ENCODE data around the gene NDUFAF8.

Gene NDUFAF8

DNA sequence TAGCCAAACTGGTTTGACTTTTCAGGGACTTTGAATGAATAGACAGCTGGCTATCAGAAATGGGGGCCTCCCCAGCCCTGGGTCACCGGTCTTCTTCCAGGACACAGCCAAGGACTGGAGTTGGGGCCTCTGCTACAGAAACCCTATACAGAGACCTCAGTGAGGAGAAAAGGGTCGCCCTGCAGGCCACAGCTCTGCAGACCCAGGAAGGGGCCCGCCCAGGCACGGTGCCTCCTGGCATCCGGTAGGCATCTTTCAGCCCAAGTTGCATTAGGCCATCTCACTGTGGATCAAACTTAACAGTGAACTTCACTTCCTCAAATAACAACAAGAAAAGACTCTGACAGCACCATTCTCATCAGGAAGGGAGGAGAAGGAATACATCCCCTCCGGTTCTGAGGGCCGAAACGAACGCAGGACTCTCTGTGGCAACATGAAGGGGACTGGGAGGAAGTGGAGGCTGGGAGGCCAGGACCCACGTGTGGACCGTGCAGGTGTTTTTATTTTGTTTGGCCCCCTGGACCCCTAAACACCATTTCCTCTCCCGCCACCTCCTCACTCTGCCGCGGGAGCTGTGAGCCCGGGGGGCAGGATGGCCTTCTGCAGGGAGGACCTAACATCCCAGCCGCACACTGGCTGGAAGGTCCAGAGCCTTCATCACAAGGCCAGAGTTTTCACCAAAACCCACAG lies 48.8 kb downstream of the NDUFAF8 start:
- FAIRE-seq (no peak), DNase-seq (ENCODE audit: insufficient read length, low spot score) (no peak)

DNA sequence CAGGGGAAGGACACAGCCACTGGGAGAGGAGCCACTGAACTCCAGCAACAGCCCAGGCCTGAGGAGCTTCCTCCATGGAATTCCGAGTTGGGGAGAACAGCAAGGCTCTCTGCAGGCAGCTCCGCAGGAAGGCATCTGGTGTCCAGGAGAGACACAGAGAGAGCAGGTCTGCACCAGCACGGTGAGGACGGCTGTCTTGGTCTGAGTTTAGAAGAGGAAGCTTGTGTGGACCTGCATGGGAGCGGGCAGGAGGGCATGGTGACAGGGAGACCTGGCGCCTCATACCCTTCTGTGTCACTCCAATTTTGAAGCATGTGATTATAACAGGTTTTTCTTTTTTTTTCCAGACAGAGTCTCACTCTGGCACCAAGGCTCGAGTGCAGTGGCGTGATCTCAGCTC lies 49.6 kb downstream of the NDUFAF8 start:
- no peak for DNase-seq (ENCODE audit: insufficient read length, low spot score)
- no peak for FAIRE-seq

DNA sequence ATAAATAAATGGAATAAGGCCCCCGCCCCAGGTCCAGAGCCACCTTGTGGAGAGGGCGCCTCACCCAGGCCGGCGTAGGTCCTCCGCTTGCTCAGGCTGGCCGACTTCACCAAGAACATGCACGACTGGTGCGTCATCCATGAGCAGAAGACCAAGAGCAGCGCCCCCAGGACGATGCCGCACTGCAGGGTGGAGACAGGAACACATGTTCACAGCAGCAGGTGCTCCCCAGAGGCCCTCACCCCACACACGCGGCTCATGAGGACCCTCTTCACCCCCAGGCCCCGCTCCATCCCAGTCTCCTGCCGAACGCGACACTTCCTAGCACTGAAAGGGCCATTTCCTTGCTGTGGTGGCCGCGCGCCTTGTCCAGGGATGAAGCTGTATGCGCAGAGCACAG lies 50.5 kb downstream of the NDUFAF8 start:
- no peak for DNase-seq (ENCODE audit: insufficient read length, low spot score)
- no peak for FAIRE-seq

DNA sequence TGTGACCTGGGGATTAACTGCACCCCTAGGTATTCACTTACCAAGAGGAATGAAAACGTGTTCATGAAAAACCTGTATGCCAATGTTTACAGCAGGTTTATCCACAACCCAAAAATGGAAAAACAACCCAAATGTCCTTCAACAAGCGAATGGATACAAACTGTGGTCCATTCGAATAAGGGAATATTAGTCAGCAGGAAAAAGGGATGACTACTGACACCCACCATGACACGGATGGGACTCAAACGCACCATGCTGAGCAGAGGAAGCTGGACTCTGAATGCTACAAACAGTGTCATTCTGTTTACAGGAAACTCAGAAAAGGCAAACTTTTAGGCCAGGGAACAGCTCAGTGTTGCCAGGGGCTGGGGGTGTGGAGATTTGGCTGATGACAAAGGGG lies 51.1 kb downstream of the NDUFAF8 start:
- no peak for FAIRE-seq
- DNase-seq (ENCODE audit: insufficient read length, low spot score): no peak
